GM18511 (cell line): ENCODE measurements around the gene FAM167B.

ENCODE experiments used
- ATAC-seq: cut with Tn5 transposase; IDR thresholded peaks from one replicate; pipeline ENCODE4 v1.9.1; 2021; ENCODE audit warnings: mild to moderate bottlenecking, moderate library complexity; ENCODE audit not compliant: unreplicated experiment

Gene FAM167B

DNA sequence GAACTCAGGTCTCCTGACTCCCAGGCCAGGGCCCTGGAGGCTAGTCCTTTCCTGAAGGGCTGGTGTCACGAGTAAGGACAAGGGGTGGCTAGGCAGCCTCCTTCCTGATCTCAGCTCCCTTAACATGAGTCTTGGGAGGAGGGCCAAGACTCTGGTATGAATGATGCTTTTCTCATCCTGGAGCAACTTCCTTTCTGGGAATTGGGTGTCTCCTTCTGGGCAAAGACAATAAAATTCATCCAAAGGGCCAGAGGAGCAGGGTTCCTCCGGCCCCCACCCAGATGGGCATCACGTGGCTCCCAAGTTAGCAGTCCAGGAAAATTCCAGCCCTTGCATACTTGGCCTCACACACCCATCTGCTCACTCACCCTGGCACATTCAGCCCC lies at the start of gene FAM167B:
Gene FAM167B (plus strand): TSS at position 335 of the 386 bp plus-strand sequence. CDS start 200 bp downstream, outside the sequence.
- no peak for ATAC-seq

DNA sequence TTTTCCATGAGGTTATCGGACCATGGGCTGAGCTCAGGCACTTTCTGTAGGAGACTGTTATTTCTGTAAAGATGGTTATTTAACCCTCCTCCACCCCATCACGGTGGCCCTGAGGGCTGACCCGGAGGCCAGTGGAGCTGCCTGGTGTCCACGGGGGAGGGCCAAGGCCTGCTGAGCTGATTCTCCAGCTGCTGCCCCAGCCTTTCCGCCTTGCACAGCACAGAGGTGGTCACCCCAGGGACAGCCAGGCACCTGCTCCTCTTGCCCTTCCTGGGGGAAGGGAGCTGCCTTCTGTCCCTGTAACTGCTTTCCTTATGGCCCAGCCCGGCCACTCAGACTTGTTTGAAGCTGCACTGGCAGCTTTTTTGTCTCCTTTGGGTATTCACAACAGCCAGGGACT lies 49.2 kb upstream of the FAM167B start:
- no peak for ATAC-seq

DNA sequence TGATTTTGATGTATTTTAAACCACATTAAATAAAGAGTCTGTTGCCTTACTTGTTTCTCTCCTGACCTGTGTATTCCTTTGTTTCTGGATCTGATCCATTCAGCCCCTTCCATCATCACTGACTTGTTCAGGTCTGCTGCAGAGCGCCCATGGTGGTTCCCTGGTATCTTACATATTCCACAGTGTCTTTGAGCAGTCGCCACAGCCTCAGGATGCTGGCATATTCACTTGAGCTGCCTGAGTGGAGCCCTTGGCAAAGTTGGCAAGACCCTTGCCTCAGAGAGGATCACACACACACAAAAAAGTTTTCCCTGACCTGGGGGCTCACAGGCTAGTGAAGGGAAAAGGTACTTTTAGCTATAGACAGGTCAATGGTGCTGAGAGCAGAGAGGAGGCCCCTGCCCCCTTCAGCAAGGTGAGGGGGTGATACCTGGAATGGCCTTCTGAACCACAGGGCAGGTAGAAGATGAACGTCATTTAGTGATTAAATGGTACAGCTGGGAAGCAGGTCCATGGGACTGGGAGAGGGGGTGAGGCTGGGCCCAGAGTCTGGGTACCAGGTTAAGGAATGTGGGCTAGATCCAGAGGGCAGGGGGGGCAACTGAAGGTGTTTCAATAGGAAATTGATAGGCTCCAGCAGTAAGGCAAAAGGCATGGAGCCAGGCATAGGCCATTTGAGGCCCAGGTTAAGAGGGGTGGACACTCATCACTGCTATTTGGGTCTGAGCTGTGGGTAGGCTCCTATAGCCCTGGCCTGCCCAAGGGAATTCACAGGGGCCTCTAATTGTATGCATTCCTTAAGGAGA lies 48.6 kb upstream of the FAM167B start:
- ATAC-seq: no peak

DNA sequence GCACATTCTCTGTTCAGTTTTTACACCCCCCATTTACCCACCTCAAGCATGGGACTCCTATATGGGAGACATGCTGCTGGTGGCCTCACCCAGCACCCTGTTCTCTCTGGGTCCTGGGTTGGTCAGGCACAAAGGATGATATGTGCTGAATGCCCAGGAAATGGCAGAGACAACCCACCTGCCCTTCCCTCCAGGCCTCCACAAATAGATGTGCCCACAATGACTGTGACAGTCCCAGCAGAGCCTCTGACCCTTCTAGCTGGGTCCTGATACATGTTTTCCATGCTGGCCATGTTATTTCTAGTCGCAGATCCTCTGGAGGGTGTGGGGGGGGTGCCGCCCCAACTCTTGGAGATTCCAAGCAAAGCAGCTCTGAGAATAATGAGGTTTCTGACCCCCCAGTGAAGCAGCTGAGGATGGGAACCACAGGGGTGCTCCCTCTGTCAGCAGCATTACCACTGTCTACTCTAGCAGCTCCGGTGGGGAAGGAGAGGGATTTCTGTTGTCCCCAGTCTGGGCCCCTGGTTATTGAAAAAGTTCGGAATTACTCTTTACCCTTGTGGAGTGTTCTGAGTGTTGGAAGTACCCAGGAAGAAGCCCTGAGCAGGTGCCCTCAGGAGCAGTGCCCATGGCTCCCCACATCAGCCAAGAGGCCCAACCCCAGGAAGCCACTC lies 47.8 kb upstream of the FAM167B start:
- ATAC-seq: no peak

DNA sequence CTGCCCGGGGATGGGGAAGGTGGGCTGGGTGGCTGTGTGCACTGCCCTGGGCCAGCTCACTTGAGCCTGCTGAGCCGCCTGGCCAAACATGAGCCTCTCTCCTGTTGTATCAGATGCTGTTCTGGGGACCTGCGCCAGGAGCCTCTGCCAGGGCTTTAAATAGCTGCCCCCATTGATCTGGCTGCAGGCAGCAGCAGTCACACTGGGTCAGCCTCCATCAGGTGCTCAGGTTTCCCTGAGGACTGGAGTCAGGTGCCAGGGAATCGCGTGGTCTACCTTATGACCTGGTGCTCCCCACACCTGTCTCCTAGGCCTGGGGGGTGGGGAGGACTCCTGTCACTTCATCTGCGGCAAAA lies 47.3 kb upstream of the FAM167B start:
- ATAC-seq: no peak

DNA sequence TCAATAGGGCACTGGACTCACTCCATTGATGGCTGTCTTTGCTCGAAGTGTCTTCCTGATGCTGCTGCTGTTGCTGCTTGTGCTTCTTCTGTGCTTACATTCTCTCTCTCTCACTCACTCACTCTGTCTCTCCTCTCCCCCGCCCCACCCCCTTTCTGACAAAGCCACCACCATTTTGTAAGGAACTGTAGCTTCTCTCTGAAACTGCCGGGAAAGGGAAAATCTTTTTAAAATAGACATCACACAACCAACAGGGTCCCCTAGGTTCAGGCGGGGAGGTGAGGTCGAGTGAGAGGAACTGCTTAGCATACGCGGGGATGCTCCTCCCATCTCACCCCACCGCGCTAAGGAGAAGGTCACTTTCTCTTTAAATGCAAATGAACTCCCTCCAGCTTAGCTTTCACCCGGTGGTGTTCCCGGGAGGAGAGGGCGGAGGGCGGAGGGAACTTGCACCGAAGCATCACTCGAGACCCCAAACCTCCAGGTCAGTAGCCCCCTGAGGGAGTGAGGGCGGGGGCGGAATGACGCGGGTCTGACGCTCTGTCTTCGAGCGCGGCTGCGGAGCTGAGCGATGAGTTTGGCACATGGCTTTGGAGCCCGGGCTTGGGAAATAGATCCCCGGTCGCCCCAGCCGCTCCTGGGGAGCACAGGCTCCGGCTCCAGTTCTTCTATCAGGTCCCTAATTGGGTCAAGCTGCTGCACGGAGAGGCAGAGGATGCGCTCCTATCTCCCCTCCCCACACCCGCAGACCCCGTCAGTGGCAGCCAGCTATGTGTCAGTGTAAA lies 46.6 kb upstream of the FAM167B start, which contains the start of gene CCDC28B:
Gene CCDC28B (plus strand): TSS at position 370 of the 785 bp plus-strand sequence. CDS start 1,341 bp downstream, outside the sequence.
- ATAC-seq: peak; percentile 29

DNA sequence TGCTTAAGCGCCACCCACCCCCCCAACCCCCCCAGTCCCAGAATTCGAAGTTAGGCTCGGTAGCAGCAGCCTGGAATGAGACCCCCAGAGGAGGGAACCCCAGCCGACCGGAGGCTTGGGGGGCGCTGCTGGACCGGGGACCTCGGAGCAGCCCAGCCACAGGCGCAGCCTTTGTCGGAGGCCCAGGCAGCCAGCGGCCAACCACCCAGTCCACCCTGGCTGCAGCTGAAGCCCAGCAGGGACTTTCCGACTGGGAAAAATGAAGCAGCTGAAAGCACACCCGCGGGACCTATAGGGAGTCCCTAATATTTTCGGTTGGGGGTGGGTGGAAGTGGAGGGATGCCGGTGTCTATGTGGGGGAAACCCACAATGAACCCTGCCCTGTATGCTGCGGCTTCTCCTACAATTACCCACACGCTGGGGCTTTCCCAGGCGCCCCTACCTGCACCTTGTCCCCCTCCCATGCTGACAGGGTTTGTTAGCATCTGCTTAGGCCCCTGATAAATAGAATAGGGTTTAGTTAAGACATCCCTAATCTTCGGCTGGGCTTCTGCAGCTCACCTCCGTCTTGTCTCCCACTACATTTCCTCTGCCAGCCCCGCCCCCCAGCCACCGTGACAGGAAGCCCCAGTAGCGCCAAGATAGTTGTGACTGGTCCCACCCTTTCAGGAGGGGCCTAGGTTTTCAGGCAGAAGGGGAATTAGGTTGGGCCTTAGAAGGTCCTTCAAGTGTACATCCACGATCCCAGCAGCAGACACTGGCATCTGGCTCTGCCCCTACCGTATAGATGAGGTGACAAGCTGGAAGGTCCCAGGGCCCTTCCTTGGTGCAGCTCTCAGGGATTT lies 45.8 kb upstream of the FAM167B start:
- ATAC-seq: peak; percentile 48

DNA sequence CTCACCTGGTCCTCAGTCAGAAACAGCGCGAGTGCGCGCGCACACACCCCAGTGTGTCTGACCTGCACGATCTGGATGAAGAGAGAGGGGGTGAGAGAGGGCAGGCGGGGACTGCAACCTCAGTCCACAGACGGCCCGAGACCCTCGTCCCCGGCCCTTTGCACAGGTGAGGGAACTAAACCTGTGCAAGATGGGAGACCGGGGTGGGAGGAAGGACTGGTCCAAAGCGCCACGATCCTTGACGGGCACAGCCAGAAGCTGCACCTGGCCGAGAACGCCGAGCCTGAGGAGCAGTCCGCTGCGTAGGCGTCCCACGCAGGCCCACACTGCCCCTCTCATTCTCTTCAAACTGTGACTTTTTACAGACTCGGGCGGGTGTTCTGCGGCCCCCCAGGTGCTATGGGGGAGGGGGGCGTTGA lies 42.1 kb upstream of the FAM167B start:
- no peak for ATAC-seq

DNA sequence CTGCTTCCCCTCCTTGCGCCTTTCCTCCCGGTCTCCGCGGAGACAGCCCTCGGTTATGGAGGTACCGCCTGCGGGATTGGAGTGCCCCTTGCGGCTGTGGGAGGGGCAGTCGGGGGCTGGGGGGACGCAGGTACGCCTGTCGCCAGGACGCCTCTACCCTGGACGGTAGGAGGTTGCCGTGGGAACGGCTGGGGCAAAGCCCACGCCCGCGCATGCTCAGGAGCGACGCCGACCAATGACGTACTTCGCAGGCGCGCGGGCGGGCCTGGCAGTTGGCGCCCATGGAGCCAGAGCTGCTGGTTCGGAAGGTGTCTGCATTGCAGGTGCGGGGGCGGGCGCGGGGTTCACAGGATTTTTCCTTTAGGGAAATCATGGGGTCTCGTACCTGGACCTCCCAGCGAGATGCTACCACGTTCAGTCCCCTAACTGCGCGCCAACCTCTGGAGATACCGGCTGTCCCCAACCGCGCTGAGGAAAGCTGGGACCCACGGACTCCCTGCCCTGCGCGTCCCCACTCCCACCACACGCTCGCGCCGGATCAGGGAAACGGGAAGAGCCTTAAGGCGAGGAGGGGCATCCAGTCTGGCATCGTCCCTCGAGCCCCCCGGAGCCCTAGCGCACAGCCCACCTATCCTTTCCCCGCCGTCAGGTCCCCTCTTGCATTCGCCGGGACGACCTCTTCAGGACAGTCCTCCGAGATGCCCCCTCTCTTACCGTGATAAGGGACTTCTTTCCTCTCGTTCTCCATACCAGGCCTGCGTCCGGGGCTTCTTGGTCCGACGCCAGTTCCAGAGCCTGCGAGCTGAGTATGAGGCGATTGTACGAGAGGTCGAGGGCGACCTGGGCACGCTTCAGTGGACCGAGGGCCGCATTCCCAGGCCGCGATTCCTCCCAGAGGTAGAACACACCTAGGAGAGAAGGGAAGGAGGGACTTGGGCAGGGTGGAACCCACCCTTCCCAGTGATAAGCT lies 41.3 kb upstream of the FAM167B start, which contains the start of gene IQCC:
Gene IQCC (plus strand): TSS at position 271 of the 970 bp plus-strand sequence. CDS start 11 bp downstream, at position 282.
- ATAC-seq: no peak

DNA sequence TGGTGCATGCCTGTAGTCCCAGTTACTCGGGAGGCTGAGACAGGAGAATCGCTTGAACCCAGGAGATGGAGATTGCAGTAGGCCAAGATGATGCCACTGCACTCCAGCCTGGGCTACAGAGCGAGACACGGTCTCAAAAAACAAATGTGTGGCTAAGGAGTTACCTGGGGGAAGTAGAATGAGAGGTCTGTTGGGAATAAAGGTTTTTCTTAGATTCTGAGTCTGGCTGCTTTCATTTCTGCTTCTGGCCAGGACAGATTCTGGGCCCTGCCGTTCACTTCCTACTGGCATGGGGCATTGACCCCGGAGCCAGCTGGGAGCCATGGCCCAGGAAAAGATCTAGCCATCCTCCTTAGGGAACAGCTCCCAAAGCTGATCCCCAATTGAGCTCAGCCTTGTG lies 38.6 kb upstream of the FAM167B start:
- ATAC-seq: no peak

DNA sequence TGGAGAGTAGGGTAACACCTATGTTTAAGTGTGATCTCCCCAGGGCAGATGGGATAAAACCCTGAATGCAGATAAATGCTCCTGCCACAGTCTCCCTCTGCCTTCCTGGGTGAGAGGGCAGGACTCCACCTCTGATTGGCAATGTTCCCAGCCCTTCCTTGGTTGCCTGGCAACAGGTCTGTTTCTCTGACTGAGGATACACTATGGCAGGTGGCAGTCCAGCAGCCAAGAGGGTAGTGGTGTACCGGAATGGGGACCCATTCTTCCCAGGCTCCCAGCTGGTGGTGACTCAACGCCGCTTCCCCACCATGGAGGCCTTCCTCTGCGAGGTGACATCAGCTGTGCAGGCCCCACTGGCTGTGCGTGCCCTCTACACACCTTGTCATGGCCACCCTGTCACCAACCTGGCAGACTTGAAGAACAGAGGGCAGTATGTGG lies 38.1 kb upstream of the FAM167B start, which contains the start of gene DCDC2B:
Gene DCDC2B (plus strand): TSS at position 199 of the 438 bp plus-strand sequence. CDS start 5 bp downstream, at position 204.
- no peak for ATAC-seq

DNA sequence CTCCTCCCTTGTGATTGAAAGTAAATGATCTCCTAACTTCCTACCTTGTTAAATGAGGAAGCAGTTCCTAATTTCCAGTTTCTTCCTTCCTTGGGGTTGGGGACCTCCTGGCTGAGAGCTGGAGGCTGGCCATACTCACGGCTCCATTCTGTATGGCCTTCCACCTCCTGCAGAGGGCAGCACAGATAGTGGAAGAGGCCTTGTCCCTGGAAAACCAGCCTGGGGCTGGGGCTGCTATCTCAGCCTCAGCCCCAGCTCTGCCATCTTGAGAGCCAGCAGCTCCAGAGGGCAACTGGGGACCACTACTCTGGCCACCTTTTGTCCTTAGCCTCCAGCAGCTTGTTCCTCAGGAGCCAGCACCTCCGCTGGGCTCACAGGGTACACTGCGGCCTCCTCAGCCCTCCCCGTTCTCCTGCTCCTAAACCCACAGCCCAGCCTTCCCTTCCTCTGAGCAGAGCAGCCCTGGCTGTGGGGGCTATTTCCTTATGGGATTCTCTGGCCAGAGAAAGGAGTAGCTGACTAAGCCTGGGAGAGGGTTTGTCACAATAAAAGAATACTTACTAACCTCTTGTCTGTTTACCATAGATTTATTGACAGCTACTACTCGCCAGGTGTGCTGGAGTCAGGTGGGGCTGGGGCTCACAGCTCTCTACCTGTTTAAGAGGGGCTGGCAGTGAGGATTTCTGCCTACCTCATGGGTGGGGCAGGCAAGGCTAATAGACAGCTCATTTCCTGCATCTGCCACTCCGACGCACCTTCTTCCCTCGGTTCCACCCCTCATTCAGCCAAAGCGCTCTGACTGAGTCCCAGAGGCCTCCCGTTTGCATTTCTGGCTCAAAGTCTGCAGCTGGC lies 31.2 kb upstream of the FAM167B start:
- no peak for ATAC-seq

DNA sequence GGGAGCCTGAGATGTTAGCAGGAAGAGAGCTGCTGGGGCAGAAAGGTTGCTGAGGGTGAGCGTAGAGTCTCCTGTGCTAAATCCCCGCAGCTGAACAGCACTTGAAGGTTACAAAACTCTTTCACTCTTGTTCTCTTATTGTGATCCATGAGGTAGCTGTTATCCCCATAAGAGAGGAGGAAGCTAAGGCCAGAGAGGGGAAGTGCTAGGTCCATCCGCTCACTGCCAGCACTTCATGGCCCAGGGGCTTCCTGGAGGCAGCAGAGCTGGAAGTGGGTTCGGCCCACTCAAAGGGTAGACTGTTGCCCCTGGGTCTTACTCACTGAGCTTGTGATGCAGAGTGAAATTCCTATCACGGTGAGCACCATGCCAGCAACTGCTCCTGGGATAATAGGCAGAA lies 30.5 kb upstream of the FAM167B start:
- ATAC-seq: no peak

DNA sequence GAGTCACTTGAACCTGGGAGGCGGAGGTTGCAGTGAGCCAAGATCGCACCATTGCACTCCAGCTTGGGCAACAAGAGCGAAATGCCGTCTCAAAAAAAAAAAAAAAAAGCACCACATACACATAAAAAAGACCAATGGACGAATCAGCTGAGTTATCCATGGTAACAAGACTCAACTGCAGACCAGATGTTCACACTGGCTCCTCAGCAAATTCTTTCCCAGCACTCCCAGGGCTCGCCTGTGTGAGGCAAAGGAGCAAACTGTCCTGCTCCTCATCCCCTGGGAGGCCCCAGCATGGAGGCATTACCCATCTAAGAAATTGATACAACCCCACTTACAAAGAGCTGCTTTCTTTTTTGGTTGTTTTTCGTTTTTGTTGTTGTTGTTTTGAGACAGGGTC lies 28.0 kb upstream of the FAM167B start:
- no peak for ATAC-seq

DNA sequence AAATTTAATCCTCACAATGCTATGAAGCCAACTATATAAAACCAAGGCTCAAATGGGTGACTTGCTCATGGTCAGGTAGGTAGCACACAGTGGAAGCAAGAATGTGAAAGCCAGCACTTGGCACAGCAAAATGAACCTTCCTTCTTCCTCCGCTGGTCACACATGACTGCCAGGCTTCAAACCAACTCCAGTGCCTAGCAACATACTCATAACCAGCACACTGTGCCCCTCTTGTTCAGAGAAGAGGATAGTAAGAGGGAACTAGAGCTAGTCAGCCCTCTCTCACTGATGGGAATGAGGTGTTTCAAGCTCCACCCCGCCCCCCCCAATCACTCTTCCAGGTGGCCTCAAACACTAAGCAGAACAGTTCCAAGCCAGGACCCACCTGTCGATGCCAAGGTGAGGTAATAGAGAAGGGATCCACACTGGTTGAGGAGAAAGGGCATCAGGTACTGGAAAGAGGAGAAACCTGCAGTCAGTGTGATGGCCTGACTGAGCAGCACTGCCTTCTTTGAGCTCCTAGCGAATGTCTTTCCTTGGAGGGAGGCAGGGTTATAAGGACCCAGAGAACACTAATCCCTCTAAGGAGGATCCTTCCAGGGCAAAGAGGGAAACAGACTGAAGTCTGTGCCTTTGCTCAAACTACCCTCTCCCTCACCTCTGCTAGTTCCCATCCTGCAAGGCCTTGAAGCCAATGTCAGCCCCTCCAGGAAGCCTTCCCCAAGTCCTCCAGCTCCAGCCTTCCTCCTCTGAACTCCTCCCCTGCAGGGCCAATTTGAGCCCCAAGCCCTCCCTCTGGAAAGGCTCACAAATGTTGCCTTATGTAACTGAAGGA lies 26.1 kb upstream of the FAM167B start:
- no peak for ATAC-seq

DNA sequence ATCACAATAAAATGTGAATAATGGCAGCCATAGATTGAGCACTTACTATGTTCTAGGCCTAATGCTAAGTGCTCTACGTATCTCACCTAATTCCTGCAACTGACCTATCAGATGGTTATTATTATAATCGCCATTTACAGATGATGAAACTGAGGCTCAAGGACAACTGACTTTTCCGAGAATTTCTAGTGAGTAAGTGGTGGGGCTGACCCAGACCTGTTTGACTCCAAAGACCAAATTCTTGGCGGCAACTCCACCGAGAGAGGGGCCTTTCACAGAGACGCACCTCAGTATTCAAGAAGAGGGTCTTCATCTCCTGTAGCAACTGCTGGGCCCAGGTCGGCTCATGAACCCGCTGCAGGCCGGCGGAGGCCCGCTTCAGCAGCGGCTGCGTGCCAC lies 25.4 kb upstream of the FAM167B start:
- peak; percentile 28 for ATAC-seq
